DND-41 (cell line): ENCODE data around the gene MCRIP1.

Experiments used
- CTCF ChIP-seq: IDR thresholded peaks from 2 replicates; pipeline ENCODE4 v1.5.1; 2012; ENCODE audit warnings: borderline replicate concordance, low read length, moderate library complexity, mild to moderate bottlenecking; ENCODE audit not compliant: poor library complexity, severe bottlenecking; ENCODE audit errors: extremely low read depth
- EZH2 ChIP-seq: IDR thresholded peaks from 3 replicates; pipeline ENCODE4 v1.6.1; 2012; ENCODE audit warnings: borderline replicate concordance, low read depth, mild to moderate bottlenecking, moderate library complexity, low read length, inconsistent platforms; ENCODE audit not compliant: severe bottlenecking

- TF ChIP-seq CTCF (no peak), EZH2 (no peak)
Observed at GRCh38 chr17:81852237-81852636, 19.1 kb upstream of the MCRIP1 start.
